OCI-LY7 (cell line): Measurements from ENCODE around the gene OPRM1.

Source experiments
- EZH2phosphoT487 ChIP-seq: fragments of 200-600 bp; sonication (generic); IDR thresholded peaks from 2 replicates; pipeline ENCODE4 v1.6.1; 2018; ENCODE audit warnings: low read depth, borderline replicate concordance, mild to moderate bottlenecking, mixed run types, antibody characterized with exemption, low read length, moderate library complexity, mixed read lengths
- TF ChIP-seq, protein P1 (sequence below): fragments of 200-600 bp; sonication (generic); conservative IDR thresholded peaks from 2 replicates; pipeline ENCODE4 v1.5.1; 2014; ENCODE audit warnings: mild to moderate bottlenecking, antibody characterized with exemption, low read length, moderate library complexity, mixed read lengths

DNA sequence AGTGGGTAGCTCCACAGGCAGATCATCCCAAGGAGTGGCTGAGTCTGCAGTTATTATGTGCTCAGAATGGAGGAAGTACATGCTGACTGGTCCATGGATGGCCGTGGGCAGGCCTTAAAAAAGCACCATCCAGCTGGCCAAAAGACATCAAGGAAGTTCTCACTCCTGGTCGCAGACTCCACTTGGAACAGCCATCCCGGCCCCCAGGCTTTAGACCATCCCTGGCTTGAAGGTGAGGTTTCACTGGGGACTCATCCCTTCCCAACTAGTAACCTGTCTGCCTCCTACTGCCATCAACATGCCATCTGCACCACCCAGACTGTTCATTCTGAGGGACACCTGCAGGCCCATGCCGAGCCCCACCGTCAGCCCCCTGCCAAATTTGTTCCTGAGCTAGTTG is 36.1 kb upstream of the OPRM1 start:
- TF ChIP-seq, protein P1, sequence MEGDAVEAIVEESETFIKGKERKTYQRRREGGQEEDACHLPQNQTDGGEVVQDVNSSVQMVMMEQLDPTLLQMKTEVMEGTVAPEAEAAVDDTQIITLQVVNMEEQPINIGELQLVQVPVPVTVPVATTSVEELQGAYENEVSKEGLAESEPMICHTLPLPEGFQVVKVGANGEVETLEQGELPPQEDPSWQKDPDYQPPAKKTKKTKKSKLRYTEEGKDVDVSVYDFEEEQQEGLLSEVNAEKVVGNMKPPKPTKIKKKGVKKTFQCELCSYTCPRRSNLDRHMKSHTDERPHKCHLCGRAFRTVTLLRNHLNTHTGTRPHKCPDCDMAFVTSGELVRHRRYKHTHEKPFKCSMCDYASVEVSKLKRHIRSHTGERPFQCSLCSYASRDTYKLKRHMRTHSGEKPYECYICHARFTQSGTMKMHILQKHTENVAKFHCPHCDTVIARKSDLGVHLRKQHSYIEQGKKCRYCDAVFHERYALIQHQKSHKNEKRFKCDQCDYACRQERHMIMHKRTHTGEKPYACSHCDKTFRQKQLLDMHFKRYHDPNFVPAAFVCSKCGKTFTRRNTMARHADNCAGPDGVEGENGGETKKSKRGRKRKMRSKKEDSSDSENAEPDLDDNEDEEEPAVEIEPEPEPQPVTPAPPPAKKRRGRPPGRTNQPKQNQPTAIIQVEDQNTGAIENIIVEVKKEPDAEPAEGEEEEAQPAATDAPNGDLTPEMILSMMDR, result no peak
- no peak for TF ChIP-seq EZH2phosphoT487
